HG02840 (cell line): Measurements from ENCODE around the gene FLYWCH1.
"Not testable (repeated sequence)": the region's sequence is repeated elsewhere in the genome, so short reads cannot be mapped to it uniquely, and the experiment has no call there.

Experiments
- ATAC-seq: cut with Tn5 transposase; IDR thresholded peaks from one replicate; pipeline ENCODE4 v1.9.1; 2021; ENCODE audit warnings: mild to moderate bottlenecking, moderate library complexity, moderate number of reproducible peaks; ENCODE audit not compliant: unreplicated experiment, low FRiP score

The FLYWCH1 gene

GRCh38 chr16:2924901-2925755 lies 13.4 kb downstream of the FLYWCH1 start:
- ATAC-seq, result no peak

- ATAC-seq, result no peak
Observed at GRCh38 chr16:2925951-2926649, 14.4 kb downstream of the FLYWCH1 start.

- ATAC-seq, result no peak
Observed at GRCh38 chr16:2926650-2926999, 14.9 kb downstream of the FLYWCH1 start.

GRCh38 chr16:2927010-2927646 lies 15.4 kb downstream of the FLYWCH1 start:
- no peak for ATAC-seq

GRCh38 chr16:2928151-2928550 lies 16.4 kb downstream of the FLYWCH1 start:
- not testable (repeated sequence) for ATAC-seq

- ATAC-seq, result no peak
Observed at GRCh38 chr16:2928796-2929195, 17.1 kb downstream of the FLYWCH1 start.

GRCh38 chr16:2929693-2930092 lies 18.0 kb downstream of the FLYWCH1 start:
- no peak for ATAC-seq

- ATAC-seq, result no peak
Observed at GRCh38 chr16:2930236-2930635, 18.5 kb downstream of the FLYWCH1 start.

GRCh38 chr16:2931231-2931914 lies 19.6 kb downstream of the FLYWCH1 start:
- ATAC-seq, result not testable (repeated sequence)

GRCh38 chr16:2933136-2933535 lies 21.4 kb downstream of the FLYWCH1 start:
- ATAC-seq, result no peak

- ATAC-seq, result no peak
Observed at GRCh38 chr16:2933701-2934100, 22.0 kb downstream of the FLYWCH1 start.

GRCh38 chr16:2934450-2934849 lies 22.7 kb downstream of the FLYWCH1 start:
- ATAC-seq, result no peak

- no peak for ATAC-seq
Observed at GRCh38 chr16:2936436-2937011, 24.8 kb downstream of the FLYWCH1 start.

GRCh38 chr16:2937170-2937569 lies 25.4 kb downstream of the FLYWCH1 start:
- ATAC-seq, result no peak

- no peak for ATAC-seq
Observed at GRCh38 chr16:2938206-2938605, 26.5 kb downstream of the FLYWCH1 start.

GRCh38 chr16:2939968-2940367 lies 28.2 kb downstream of the FLYWCH1 start:
- no peak for ATAC-seq

GRCh38 chr16:2942045-2942444 lies 30.3 kb downstream of the FLYWCH1 start:
- no peak for ATAC-seq

- ATAC-seq, result not testable (repeated sequence)
Observed at GRCh38 chr16:2943716-2944115, 32.0 kb downstream of the FLYWCH1 start.

- ATAC-seq, result no peak
Observed at GRCh38 chr16:2946649-2947048, 34.9 kb downstream of the FLYWCH1 start.
